B cell (primary cell): ENCODE measurements around the gene RAB11FIP5.

ENCODE experiments used
- EZH2 ChIP-seq: IDR thresholded peaks from 2 replicates; pipeline ENCODE4 v1.6.1; 2012; ENCODE audit warnings: borderline replicate concordance, low read depth, mild to moderate bottlenecking, moderate library complexity, low read length; ENCODE audit not compliant: insufficient read depth, poor library complexity, severe bottlenecking
- TF ChIP-seq, protein P1 (sequence below): fragments of 200-600 bp; IDR thresholded peaks from one replicate; pipeline ENCODE4 v1.8.0; 2022; ENCODE audit warnings: antibody characterized with exemption, mild to moderate bottlenecking

DNA sequence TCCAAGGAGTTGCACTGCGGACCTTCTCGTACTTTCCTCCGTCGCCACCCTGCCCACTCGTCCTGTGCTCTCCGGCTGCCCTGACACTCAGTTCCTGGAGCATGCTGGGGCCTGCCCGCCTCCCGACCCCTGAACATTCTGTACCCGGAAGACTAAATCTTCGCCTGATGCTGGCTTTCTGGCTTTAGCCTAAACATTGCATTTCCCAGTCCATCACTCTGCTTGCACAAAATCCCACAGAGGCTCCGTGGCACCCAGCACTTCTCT lies 40.7 kb downstream of the RAB11FIP5 start:
- TF ChIP-seq, protein P1, sequence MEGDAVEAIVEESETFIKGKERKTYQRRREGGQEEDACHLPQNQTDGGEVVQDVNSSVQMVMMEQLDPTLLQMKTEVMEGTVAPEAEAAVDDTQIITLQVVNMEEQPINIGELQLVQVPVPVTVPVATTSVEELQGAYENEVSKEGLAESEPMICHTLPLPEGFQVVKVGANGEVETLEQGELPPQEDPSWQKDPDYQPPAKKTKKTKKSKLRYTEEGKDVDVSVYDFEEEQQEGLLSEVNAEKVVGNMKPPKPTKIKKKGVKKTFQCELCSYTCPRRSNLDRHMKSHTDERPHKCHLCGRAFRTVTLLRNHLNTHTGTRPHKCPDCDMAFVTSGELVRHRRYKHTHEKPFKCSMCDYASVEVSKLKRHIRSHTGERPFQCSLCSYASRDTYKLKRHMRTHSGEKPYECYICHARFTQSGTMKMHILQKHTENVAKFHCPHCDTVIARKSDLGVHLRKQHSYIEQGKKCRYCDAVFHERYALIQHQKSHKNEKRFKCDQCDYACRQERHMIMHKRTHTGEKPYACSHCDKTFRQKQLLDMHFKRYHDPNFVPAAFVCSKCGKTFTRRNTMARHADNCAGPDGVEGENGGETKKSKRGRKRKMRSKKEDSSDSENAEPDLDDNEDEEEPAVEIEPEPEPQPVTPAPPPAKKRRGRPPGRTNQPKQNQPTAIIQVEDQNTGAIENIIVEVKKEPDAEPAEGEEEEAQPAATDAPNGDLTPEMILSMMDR: no peak
- no peak for TF ChIP-seq EZH2
